Suprapubic skin (tissue), 4 donors: Measurements from ENCODE around the gene NPSR1. TPM values are rescaled to one million over a fixed set of nuclear protein-coding genes. Genes with fewer than 3 reads are reported as not detected.
"Not testable (repeated sequence)": the region's sequence is repeated elsewhere in the genome, so short reads cannot be mapped to it uniquely, and the experiment has no call there.

Experiments
- DNase-seq, 2 donors: peaks; one replicate each; pipeline ENCODE4 v3.0.0-alpha.2; 2019; ENCODE audit warnings: low spot score in 2 of 2
- H3K27ac ChIP-seq: fragments of 200-600 bp; sonication (generic); one replicate; pipeline ENCODE4 v1.5.1; 2019
- H3K27me3 ChIP-seq: fragments of 200-600 bp; sonication (generic); one replicate; pipeline ENCODE4 v1.5.1; 2019
- H3K36me3 ChIP-seq: fragments of 200-600 bp; sonication (generic); one replicate; pipeline ENCODE4 v1.5.1; 2019
- H3K4me1 ChIP-seq: fragments of 200-600 bp; sonication (generic); one replicate; pipeline ENCODE4 v1.5.1; 2019
- H3K4me3 ChIP-seq: fragments of 200-600 bp; sonication (generic); one replicate; pipeline ENCODE4 v1.5.1; 2019; ENCODE audit warnings: mild to moderate bottlenecking
- H3K9me3 ChIP-seq: fragments of 200-600 bp; sonication (generic); one replicate; pipeline ENCODE4 v1.5.1; 2019
- CTCF ChIP-seq, 2 donors: fragments of 200-600 bp in 1 of 2; fragments of 450-650 bp in 1 of 2; sonication (generic) in 1 of 2; IDR thresholded peaks; one replicate each; pipeline ENCODE4 v1.5.1; 2016 to 2019; ENCODE audit warnings: antibody characterized with exemption in 2 of 2, mild to moderate bottlenecking in 1 of 2, moderate library complexity in 1 of 2
- EP300 ChIP-seq: sonication (generic); formaldehyde crosslinking; IDR thresholded peaks from one replicate; pipeline ENCODE4 v1.6.1; 2017; ENCODE audit warnings: antibody characterized with exemption
- POLR2A ChIP-seq, 2 donors: fragments of 450-650 bp; IDR thresholded peaks; one replicate each; pipeline ENCODE4 v1.6.1; 2017; ENCODE audit warnings: antibody characterized with exemption in 2 of 2, mild to moderate bottlenecking in 2 of 2, moderate library complexity in 2 of 2
- POLR2AphosphoS5 ChIP-seq, 3 donors: sonication (generic); formaldehyde crosslinking; IDR thresholded peaks; one replicate each; pipeline ENCODE4 v1.6.1; 2017; ENCODE audit warnings: antibody characterized with exemption in 3 of 3
- WGBS: methylation state at CpG from one replicate; pipeline ENCODE4 v1.1.5; 2018; 5-methylcytosine and 5-hydroxymethylcytosine counted together
- total RNA-seq, 4 donors: library from RNA; depleted of rRNA; stranded (reverse); fragments of >200 nt; gene quantifications; one replicate each; pipeline ENCODE4 v1.1.0, GENCODE V29; 2016

Gene NPSR1
- total RNA-seq, 4 donors from 2014 or later = not detected

GRCh38 chr7:34850681-34851080 is 192.7 kb downstream of the NPSR1 start:
- DNase-seq = no peak
- no peaks in the 10 kb centered on the region for H3K36me3 ChIP-seq
- no peaks in the 10 kb centered on the region for H3K27me3 ChIP-seq
- no peak overlapping the region for H3K4me3 ChIP-seq
- TF ChIP-seq POLR2AphosphoS5 (IDR thresholded peaks at IDR 0.05) = no peak
- no peak for TF ChIP-seq EP300
- no peak for TF ChIP-seq CTCF (IDR thresholded peaks at IDR 0.05)
- no peak for TF ChIP-seq POLR2A (IDR thresholded peaks at IDR 0.05)
- WGBS = 49% methylated on average over 8 of the region's 8 CpGs
- no peaks in the 10 kb centered on the region for H3K4me1 ChIP-seq
- no peak overlapping the region for H3K27ac ChIP-seq
- H3K9me3 ChIP-seq = no peaks in the 10 kb centered on the region

DNA sequence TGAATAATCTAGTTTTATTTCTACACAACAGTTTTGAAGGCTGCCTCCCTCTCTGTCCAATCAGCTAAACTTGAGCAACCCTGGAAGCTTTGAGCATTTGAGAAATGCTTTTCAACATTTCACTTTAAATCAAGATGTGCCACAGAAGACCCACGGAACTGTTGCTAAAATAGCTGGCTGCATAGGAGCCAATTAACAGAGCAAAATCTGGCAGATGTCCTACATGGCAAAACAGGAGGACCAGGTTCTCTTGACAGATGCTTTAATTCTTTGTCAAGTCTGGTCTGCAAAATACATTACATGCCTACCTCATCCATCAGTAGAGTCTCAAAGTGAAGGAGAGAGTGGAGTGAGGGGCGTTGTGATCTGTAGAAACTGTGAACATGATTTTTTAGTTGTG is 193.4 kb downstream of the NPSR1 start:
- no peak for DNase-seq
- TF ChIP-seq POLR2AphosphoS5 (IDR thresholded peaks at IDR 0.05) = no peak
- no peak for TF ChIP-seq EP300
- no peak for TF ChIP-seq CTCF (IDR thresholded peaks at IDR 0.05)
- TF ChIP-seq POLR2A (IDR thresholded peaks at IDR 0.05) = no peak
- WGBS = 44% methylated on average over 2 of the region's 2 CpGs
- no peaks in the 10 kb centered on the region for H3K9me3 ChIP-seq
- no peaks in the 10 kb centered on the region for H3K4me1 ChIP-seq
- H3K4me3 ChIP-seq = no peak overlapping the region
- no peaks in the 10 kb centered on the region for H3K36me3 ChIP-seq
- no peaks in the 10 kb centered on the region for H3K27me3 ChIP-seq
- H3K27ac ChIP-seq = no peak overlapping the region

DNA sequence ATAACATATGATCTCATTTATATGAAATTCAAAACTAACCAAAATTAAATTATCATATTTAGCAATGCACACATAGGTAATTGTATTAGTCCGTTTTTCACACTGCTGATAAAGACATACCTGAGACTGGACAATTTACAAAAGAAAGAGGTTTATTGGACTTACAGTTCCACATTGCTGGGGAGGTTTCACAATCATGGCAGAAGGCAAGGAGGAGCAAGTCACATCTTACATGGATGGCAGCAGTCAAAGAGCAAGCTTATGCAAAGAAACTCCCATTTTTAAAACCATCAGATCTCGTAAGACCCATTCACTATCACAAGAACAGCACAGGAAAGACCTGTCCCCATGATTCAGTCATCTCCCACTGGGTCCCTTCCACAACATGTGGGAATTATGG is 200.4 kb downstream of the NPSR1 start:
- H3K9me3 ChIP-seq = not testable (repeated sequence)

DNA sequence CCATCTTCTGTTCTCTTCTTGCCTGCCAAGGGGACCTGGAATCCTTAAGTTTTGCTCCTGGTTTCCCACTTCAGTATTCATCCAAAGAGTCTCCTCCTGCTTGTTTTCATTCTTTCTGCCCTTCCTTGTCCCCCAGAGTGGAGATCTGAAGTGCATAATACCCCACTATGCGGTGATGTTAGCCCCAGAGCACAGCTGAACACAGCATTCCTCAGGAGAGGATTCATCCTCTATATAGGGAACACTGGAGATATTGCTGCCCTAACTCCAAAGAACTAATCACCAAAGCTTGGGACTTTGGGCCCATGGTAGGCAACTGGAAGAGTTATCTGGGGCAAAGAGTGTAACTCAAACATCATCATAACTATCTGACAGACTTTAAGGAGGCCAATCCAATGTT is 201.3 kb downstream of the NPSR1 start:
- H3K27ac ChIP-seq, H3K4me3 ChIP-seq, DNase-seq, H3K27me3 ChIP-seq, H3K36me3 ChIP-seq, H3K4me1 ChIP-seq, H3K9me3 ChIP-seq: not testable (repeated sequence)
- 95% methylated on average over 1 of the region's 1 CpG for WGBS

More for the DNA sequence above, 200.4 kb downstream of the NPSR1 start:
- not testable (repeated sequence) for H3K27me3 ChIP-seq, H3K27ac ChIP-seq, DNase-seq, H3K36me3 ChIP-seq, H3K4me3 ChIP-seq, H3K4me1 ChIP-seq
- WGBS = 89% methylated on average over 2 of the region's 2 CpGs

DNA sequence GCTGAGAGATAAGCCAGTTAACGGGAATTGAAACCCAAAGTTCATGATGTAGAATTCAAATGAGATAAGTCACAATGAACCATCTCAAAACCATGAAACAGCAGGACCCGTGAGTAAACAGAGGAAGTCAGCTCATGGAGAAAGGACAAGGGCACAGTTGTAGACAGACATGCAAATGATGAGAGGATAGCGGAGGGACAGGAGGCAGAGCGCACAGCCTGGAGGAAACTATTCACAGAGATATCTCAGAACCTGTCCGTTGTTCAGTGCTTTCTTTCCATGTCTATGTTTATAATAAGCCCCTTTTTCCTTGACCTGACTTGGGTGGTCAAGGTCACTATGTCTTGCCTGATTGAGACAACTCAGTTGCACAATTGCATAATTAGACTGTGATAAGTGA is 208.2 kb downstream of the NPSR1 start:
- H3K4me1 ChIP-seq, H3K36me3 ChIP-seq, H3K4me3 ChIP-seq, H3K9me3 ChIP-seq, H3K27me3 ChIP-seq, H3K27ac ChIP-seq, DNase-seq: not testable (repeated sequence)
- WGBS = 96% methylated on average over 5 of the region's 5 CpGs

DNA sequence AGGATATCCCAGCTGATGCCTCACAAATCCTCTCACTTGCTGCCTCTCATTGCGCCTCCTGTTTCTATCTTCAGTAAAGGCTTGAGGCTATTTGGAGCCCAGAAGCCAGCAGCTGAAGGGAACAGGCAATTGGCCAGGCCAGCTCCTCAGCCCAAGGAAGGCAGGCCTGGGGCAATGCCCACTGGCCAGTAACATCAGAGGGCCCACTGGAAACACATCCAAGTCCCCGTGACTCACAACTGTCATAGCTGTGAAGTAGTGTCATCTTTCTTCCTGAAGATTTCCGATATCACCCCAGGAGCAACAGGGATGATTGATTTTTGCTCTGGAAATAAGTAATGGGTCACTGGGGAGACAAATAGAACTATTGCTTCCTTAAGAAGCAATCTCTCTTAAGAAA is 209.3 kb downstream of the NPSR1 start:
- not testable (repeated sequence) for H3K4me1 ChIP-seq, H3K27ac ChIP-seq
- WGBS = 65% methylated on average over 3 of the region's 3 CpGs

DNA sequence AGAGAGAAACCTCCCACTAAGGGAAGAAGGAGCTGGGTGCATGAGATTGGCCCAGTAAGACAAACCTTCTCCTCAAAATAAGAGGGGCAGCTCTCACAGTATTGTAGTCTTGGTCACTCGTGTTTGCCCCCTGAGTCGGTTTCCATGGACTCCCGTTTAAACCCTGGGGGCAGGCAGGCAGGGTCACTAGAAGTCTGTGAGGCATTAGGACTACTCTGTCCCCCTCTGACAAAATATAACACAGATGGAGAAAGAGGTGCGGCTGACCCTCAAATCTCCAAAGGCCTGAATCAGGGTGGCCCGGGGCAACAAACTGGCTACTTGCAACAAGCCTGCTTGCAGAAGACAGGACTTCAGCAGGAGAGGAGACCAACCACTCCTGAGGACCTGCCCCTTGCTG is 210.6 kb downstream of the NPSR1 start:
- 87% methylated on average over 5 of the region's 5 CpGs for WGBS

More for the DNA sequence above, 209.3 kb downstream of the NPSR1 start:
- H3K9me3 ChIP-seq, H3K27me3 ChIP-seq, H3K36me3 ChIP-seq, H3K4me3 ChIP-seq, DNase-seq: not testable (repeated sequence)

GRCh38 chr7:34869057-34869456 is 211.0 kb downstream of the NPSR1 start:
- Histone ChIP-seq H3K27ac (no peak overlapping the region), H3K36me3 (no peaks in the 10 kb centered on the region), H3K4me3 (no peak overlapping the region), H3K9me3 (no peaks in the 10 kb centered on the region), H3K4me1 (no peaks in the 10 kb centered on the region), H3K27me3 (no peaks in the 10 kb centered on the region)
- TF ChIP-seq CTCF (IDR thresholded peaks at IDR 0.05) = no peak
- TF ChIP-seq POLR2A (IDR thresholded peaks at IDR 0.05) = no peak
- TF ChIP-seq EP300 = no peak
- no peak for TF ChIP-seq POLR2AphosphoS5 (IDR thresholded peaks at IDR 0.05)
- DNase-seq = no peak
- WGBS = 81% methylated on average over 6 of the region's 6 CpGs

More for the DNA sequence above, 210.6 kb downstream of the NPSR1 start:
- not testable (repeated sequence) for H3K27ac ChIP-seq, H3K9me3 ChIP-seq, H3K4me3 ChIP-seq, H3K36me3 ChIP-seq, H3K27me3 ChIP-seq, H3K4me1 ChIP-seq, DNase-seq

- not testable (repeated sequence) for H3K36me3 ChIP-seq, H3K27ac ChIP-seq, H3K9me3 ChIP-seq, H3K4me1 ChIP-seq, DNase-seq, H3K27me3 ChIP-seq, H3K4me3 ChIP-seq
- 70% methylated on average over 2 of the region's 2 CpGs for WGBS
Measured at GRCh38 chr7:34870041-34870440, 212.0 kb downstream of the NPSR1 start.

DNA sequence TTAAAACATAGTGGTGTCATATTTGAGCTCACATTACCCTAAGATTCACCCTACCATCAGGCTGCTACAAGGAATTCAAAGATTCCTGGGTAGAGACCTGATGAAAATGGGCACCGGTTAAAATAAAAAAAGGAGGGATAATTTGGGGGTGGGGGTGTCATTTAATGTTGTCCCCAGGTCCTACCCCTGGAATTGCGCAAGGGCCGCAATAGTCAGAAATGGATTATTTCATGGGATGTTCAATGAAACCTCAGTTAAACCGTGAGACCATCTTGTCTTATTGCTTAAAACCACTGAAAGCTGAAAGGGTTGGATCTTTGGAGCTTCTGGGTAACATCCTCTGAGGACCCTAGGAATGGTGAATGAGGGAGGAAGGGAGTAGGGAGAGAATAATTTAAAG is 216.3 kb downstream of the NPSR1 start:
- not testable (repeated sequence) for H3K27me3 ChIP-seq, H3K4me3 ChIP-seq, H3K4me1 ChIP-seq, H3K27ac ChIP-seq, H3K9me3 ChIP-seq, H3K36me3 ChIP-seq, DNase-seq
- WGBS = 95% methylated on average over 4 of the region's 4 CpGs
